Nephron progenitor cell (in vitro differentiated cells): Measurements from ENCODE around the gene TSPAN8.

Source experiments
- DNase-seq: peaks from one replicate; pipeline ENCODE4 v3.0.0; 2021
- H3K27ac Mint-ChIP-seq: 2 replicates; pipeline ENCODE4 v1.8.0; 2021; ENCODE audit warnings: mild to moderate bottlenecking, moderate library complexity, mixed read lengths
- H3K27me3 Mint-ChIP-seq: 2 replicates; pipeline ENCODE4 v1.8.0; 2021; ENCODE audit warnings: mild to moderate bottlenecking, low read depth, mixed read lengths; ENCODE audit not compliant: poor library complexity
- H3K36me3 Mint-ChIP-seq: 2 replicates; pipeline ENCODE4 v1.8.0; 2021; ENCODE audit warnings: low read depth, mixed read lengths
- H3K4me1 Mint-ChIP-seq: 2 replicates; pipeline ENCODE4 v1.8.0; 2021; ENCODE audit warnings: mixed read lengths
- H3K4me3 Mint-ChIP-seq: 2 replicates; pipeline ENCODE4 v1.8.0; 2021; ENCODE audit warnings: mild to moderate bottlenecking, moderate library complexity, mixed read lengths
- H3K9me3 Mint-ChIP-seq: 2 replicates; pipeline ENCODE4 v1.8.0; 2021; ENCODE audit warnings: mild to moderate bottlenecking, moderate library complexity, mixed read lengths
- CTCF ChIP-seq: fragments of 200-600 bp; sonication (generic); IDR thresholded peaks from 2 replicates; pipeline ENCODE4 v1.5.0; 2021; ENCODE audit warnings: antibody characterized with exemption

TSPAN8 gene

DNA sequence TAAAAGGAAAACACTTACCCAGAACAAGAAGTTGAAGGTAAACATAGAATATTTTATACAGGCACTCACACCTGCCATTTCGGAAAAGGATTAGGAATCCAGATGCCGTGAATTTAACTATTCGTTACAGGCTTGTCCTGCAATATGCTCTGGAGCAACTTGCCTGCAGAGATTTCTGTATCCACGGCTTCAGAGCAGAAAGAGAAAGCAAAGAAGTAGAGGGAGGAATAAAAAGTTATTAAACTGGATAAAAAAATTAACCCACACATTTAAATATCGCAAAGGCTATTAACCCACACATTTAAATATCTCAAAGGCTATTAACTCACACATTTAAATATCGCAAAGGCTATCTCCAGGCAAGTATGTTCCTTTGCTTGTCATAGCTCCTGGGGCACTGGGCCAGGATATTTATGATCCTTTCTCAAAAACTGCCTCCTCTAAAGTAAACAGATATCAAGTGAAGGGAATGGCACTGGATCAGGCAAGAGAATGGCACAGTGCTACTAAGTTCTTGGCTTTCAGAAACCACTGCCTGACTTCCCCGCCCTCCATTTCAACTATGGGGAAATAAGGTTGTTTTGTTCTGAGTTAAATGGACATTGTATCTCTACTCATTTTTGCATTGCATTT lies at the start of gene TSPAN8:
Gene TSPAN8, minus strand, starts transcription at position 399 of the 633 bp plus-strand sequence. Its CDS starts 321 bp downstream, at position 78.
- DNase-seq = no peak
- H3K4me3 Mint-ChIP-seq = no peak within 1 kb of the TSS
- TF ChIP-seq CTCF = no peak
- peaks cover 27% of the 10 kb centered on the region for H3K4me1 Mint-ChIP-seq
- no peaks in the 10 kb centered on the region for H3K27me3 Mint-ChIP-seq
- H3K36me3 Mint-ChIP-seq = no peaks in the 10 kb centered on the region
- no peak within 1 kb of the TSS for H3K27ac Mint-ChIP-seq
- H3K9me3 Mint-ChIP-seq = no peaks in the 10 kb centered on the region

DNA sequence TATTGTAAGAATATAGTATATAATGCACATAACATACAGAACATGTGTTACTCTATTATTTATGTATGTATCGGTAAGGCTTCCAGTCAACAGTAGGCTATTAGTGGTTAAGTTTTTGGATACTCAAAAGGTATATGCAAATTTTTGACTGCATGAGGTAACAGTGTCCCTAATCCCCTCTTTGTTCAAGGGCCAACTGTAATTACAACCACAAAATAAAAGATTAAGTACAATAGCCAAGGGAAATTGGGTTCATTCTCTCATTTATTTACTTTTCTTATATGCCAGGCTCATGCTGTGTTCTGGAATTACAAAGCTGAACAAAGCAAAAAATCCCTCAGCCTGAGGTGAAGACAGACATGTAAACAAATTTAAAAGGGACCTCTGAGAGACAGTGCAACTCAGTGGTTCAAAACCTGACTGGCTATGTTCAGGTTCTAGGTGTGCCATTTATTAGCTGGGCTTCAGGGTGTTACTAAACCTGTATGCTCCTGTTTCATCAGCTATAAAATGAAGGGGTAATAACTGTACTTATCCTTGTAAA lies 43.4 kb upstream of the TSPAN8 start:
- no peak for DNase-seq
- Mint-ChIP-seq H3K4me1 (peaks cover 12% of the 10 kb centered on the region), H3K27ac (no peak overlapping the region), H3K4me3 (no peak overlapping the region), H3K36me3 (no peaks in the 10 kb centered on the region), H3K27me3 (peaks cover 3% of the 10 kb centered on the region), H3K9me3 (peaks cover 19% of the 10 kb centered on the region)
- no peak for TF ChIP-seq CTCF

GRCh38 chr12:71200706-71201105 lies 42.9 kb upstream of the TSPAN8 start:
- H3K9me3 Mint-ChIP-seq = peaks cover 14% of the 10 kb centered on the region
- DNase-seq = no peak
- peaks cover 12% of the 10 kb centered on the region for H3K4me1 Mint-ChIP-seq
- TF ChIP-seq CTCF = no peak
- H3K36me3 Mint-ChIP-seq = no peaks in the 10 kb centered on the region
- H3K4me3 Mint-ChIP-seq = no peak overlapping the region
- peaks cover 3% of the 10 kb centered on the region for H3K27me3 Mint-ChIP-seq
- H3K27ac Mint-ChIP-seq = no peak overlapping the region

GRCh38 chr12:71197460-71197859 lies 39.7 kb upstream of the TSPAN8 start:
- Mint-ChIP-seq H3K27me3 (peaks cover 2% of the 10 kb centered on the region), H3K36me3 (no peaks in the 10 kb centered on the region), H3K4me3 (no peak overlapping the region), H3K27ac (no peak overlapping the region), H3K9me3 (no peaks in the 10 kb centered on the region), H3K4me1 (peaks cover 12% of the 10 kb centered on the region)
- TF ChIP-seq CTCF = no peak
- DNase-seq = no peak

DNA sequence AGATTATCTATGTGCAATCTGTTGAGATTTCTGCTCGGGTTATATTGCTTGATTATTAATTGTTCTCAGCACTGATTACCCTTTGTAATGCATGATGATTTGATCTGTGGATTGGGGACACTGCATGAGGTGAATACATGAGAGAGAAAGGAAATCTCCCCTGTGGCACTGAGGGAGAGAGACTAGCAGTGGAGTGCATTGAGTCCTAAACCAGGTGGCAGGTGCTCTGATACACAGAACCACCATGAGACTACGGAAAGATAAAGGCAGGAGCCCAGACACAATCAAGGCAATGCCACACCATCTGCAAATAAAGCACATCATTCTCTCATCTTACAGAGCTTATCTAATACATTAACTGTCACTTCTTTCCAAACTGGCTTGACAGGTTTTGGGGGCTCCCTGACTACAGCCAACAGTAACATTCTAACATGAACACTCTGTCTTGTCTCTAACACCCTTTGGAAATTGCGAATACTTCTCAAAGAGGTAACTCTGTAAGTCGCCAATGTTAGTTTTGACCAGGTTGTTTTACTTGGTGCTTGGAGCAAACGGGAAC lies 37.6 kb upstream of the TSPAN8 start:
- H3K4me1 Mint-ChIP-seq = peaks cover 12% of the 10 kb centered on the region
- no peaks in the 10 kb centered on the region for H3K27me3 Mint-ChIP-seq
- no peak overlapping the region for H3K4me3 Mint-ChIP-seq
- no peaks in the 10 kb centered on the region for H3K36me3 Mint-ChIP-seq
- DNase-seq = no peak
- no peak for TF ChIP-seq CTCF
- no peak overlapping the region for H3K27ac Mint-ChIP-seq
- no peaks in the 10 kb centered on the region for H3K9me3 Mint-ChIP-seq

- Mint-ChIP-seq H3K9me3 (no peaks in the 10 kb centered on the region), H3K27me3 (no peaks in the 10 kb centered on the region), H3K27ac (no peak overlapping the region), H3K36me3 (no peaks in the 10 kb centered on the region), H3K4me3 (no peak overlapping the region), H3K4me1 (peaks cover 12% of the 10 kb centered on the region)
- DNase-seq = no peak
- no peak for TF ChIP-seq CTCF
These were observed 36.9 kb upstream of the TSPAN8 start for GRCh38 chr12:71194657-71195056.
